Caco-2 (cell line): ENCODE results near the gene NSMCE3. TPM values are rescaled to one million over a fixed set of nuclear protein-coding genes. Genes with fewer than 3 reads are reported as not detected.

Experiments
- BruUV-seq: library from RNA; stranded (reverse); fragments of 400-500 nt; replicated peaks from 2 replicates; lab custom pipeline; 2021; lab: Mats Ljungman, UMichigan
- CTCF ChIA-PET: fragments of 300-600 bp; sonication (Branson Sonifier 250); formaldehyde crosslinking; loops from one replicate; lab custom pipeline; 2022; ENCODE audit warnings: antibody characterized with exemption; lab: Charles Lee
- POLR2A ChIA-PET: fragments of 300-600 bp; sonication (Branson Sonifier 250); formaldehyde crosslinking; loops from one replicate; lab custom pipeline; 2022; ENCODE audit warnings: antibody characterized with exemption; lab: Charles Lee
- DNase-seq, 2 experiments: peaks; one replicate each; pipeline versions ENCODE4 v3.0.0 to v3.0.0-alpha.2; 2020 to 2022
- H3K27me3 ChIP-seq: replicated peaks from 2 replicates; pipeline ENCODE4 v1.6.0; 2011; ENCODE audit warnings: low read length; ENCODE audit not compliant: control insufficient read depth, insufficient read depth
- H3K36me3 ChIP-seq: 2 replicates; pipeline ENCODE4 v1.5.1; 2011; ENCODE audit warnings: low read length; ENCODE audit not compliant: control insufficient read depth, insufficient read depth
- H3K4me1 ChIP-seq: fragments of 250-450 bp; sonication (Bioruptor Pico); 2 replicates; pipeline ENCODE4 v1.5.1; 2020; ENCODE audit warnings: mild to moderate bottlenecking
- H3K4me3 ChIP-seq: 2 replicates; pipeline ENCODE4 v1.5.1; 2011; ENCODE audit warnings: low read depth, mild to moderate bottlenecking, control low read depth, low read length
- H3K9me3 ChIP-seq: fragments of 250-450 bp; sonication (Bioruptor Pico); 2 replicates; pipeline ENCODE4 v1.5.1; 2020; ENCODE audit warnings: mild to moderate bottlenecking, moderate library complexity
- H3K27ac Mint-ChIP-seq: one replicate; pipeline ENCODE4 v1.8.0; 2022; ENCODE audit warnings: mixed read lengths; ENCODE audit not compliant: unreplicated experiment
- H3K27me3 Mint-ChIP-seq: one replicate; pipeline ENCODE4 v1.8.0; 2022; ENCODE audit warnings: mixed read lengths; ENCODE audit not compliant: insufficient read depth, unreplicated experiment
- H3K36me3 Mint-ChIP-seq: one replicate; pipeline ENCODE4 v1.8.0; 2022; ENCODE audit warnings: mild to moderate bottlenecking, mixed read lengths; ENCODE audit not compliant: insufficient read depth, unreplicated experiment
- H3K4me1 Mint-ChIP-seq: one replicate; pipeline ENCODE4 v1.8.0; 2022; ENCODE audit warnings: low read depth, mixed read lengths; ENCODE audit not compliant: unreplicated experiment
- H3K4me3 Mint-ChIP-seq: one replicate; pipeline ENCODE4 v1.8.0; 2022; ENCODE audit warnings: mild to moderate bottlenecking, moderate library complexity, mixed read lengths; ENCODE audit not compliant: unreplicated experiment
- H3K9me3 Mint-ChIP-seq: one replicate; pipeline ENCODE4 v1.8.0; 2022; ENCODE audit warnings: mixed read lengths; ENCODE audit not compliant: unreplicated experiment
- intact Hi-C: fragments of 100-400 bp; cut with micrococcal nuclease; formaldehyde crosslinking; loops from one replicate; pipeline ENCODE4 v1.10.0; 2022; ENCODE audit not compliant: unreplicated experiment
- total RNA-seq: library from RNA; stranded (reverse); gene quantifications from 2 replicates; pipeline ENCODE4 v1.2.3, GENCODE V29; 2022
- TF ChIP-seq, protein P1 (sequence below), 2 experiments: fragments of 200-600 bp in 1 of 2; IDR thresholded peaks; 1 replicate in 1 of 2; 2 replicates in 1 of 2; pipeline versions ENCODE4 v1.5.1 to v1.8.0; 2011 to 2022; ENCODE audit warnings: antibody characterized with exemption in 1 of 2, control low read depth in 1 of 2, inconsistent platforms in 1 of 2, low read depth in 1 of 2, low read length in 1 of 2, mild to moderate bottlenecking in 1 of 2, moderate library complexity in 1 of 2; ENCODE audit not compliant: insufficient read depth in 1 of 2, severe bottlenecking in 1 of 2, unreplicated experiment in 1 of 2

NSMCE3 gene
- total RNA-seq, 1 experiment from 2014 or later = 7.8 TPM

- TF ChIP-seq, protein P1, sequence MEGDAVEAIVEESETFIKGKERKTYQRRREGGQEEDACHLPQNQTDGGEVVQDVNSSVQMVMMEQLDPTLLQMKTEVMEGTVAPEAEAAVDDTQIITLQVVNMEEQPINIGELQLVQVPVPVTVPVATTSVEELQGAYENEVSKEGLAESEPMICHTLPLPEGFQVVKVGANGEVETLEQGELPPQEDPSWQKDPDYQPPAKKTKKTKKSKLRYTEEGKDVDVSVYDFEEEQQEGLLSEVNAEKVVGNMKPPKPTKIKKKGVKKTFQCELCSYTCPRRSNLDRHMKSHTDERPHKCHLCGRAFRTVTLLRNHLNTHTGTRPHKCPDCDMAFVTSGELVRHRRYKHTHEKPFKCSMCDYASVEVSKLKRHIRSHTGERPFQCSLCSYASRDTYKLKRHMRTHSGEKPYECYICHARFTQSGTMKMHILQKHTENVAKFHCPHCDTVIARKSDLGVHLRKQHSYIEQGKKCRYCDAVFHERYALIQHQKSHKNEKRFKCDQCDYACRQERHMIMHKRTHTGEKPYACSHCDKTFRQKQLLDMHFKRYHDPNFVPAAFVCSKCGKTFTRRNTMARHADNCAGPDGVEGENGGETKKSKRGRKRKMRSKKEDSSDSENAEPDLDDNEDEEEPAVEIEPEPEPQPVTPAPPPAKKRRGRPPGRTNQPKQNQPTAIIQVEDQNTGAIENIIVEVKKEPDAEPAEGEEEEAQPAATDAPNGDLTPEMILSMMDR (IDR thresholded peaks at IDR 0.05; ENCODE audit: insufficient read depth in 1 of 2, low read depth in 1 of 2, low read length in 1 of 2, severe bottlenecking in 1 of 2, unreplicated experiment in 1 of 2) = no peak
- POLR2A ChIA-PET = no interaction called here
- H3K4me3 Mint-ChIP-seq = no peak overlapping the region
- DNase-seq = no peak
- H3K4me1 Mint-ChIP-seq = no peaks in the 10 kb centered on the region
- Histone ChIP-seq H3K4me1 (no peaks in the 10 kb centered on the region), H3K4me3 (no peak overlapping the region), H3K9me3 (no peaks in the 10 kb centered on the region), H3K36me3 (no peaks in the 10 kb centered on the region), H3K27me3 (no peaks in the 10 kb centered on the region)
- H3K9me3 Mint-ChIP-seq = no peaks in the 10 kb centered on the region
- intact Hi-C loops = no loop called here
- H3K27me3 Mint-ChIP-seq = peaks cover 8% of the 10 kb centered on the region
- H3K27ac Mint-ChIP-seq = no peak overlapping the region
- H3K36me3 Mint-ChIP-seq = no peaks in the 10 kb centered on the region
- CTCF ChIA-PET = no interaction called here
- no TSS peak for BruUV-seq
Observed at GRCh38 chr15:29311696-29312095, 42.1 kb upstream of the NSMCE3 start.

DNA sequence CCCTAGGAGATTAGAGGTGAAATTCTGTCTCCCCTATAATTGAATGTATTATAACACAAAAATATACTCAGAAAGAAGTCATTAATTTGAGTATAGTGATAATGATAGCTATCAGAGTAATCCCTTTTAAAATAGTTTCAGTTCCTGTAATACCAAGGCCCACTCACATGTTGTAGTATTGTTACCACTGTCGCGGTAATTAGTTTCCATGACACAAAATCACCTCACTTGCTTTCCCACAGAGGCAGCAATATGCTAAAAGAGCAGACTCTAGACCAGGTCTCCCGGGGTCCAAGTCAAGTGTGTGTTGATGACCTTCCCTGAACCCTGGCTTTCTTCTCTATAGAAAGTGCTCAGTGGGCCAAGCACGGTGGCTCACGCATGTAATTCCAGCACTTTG is 39.5 kb upstream of the NSMCE3 start:
- no TSS peak for BruUV-seq
- Histone ChIP-seq H3K4me3 (no peak overlapping the region), H3K9me3 (no peaks in the 10 kb centered on the region), H3K4me1 (no peaks in the 10 kb centered on the region), H3K36me3 (no peaks in the 10 kb centered on the region), H3K27me3 (no peaks in the 10 kb centered on the region)
- intact Hi-C loops = no loop called here
- Mint-ChIP-seq H3K9me3 (no peaks in the 10 kb centered on the region), H3K36me3 (no peaks in the 10 kb centered on the region), H3K27me3 (peaks cover 23% of the 10 kb centered on the region), H3K4me3 (no peak overlapping the region), H3K4me1 (no peaks in the 10 kb centered on the region), H3K27ac (no peak overlapping the region)
- DNase-seq = no peak
- ChIA-PET CTCF (no interaction called here), POLR2A (no interaction called here)
- TF ChIP-seq, protein P1 (IDR thresholded peaks at IDR 0.05; ENCODE audit: insufficient read depth in 1 of 2, low read depth in 1 of 2, low read length in 1 of 2, severe bottlenecking in 1 of 2, unreplicated experiment in 1 of 2) = no peak

- intact Hi-C loops = no loop called here
- no peaks in the 10 kb centered on the region for H3K36me3 Mint-ChIP-seq
- CTCF ChIA-PET = no interaction called here
Observed at GRCh38 chr15:29308299-29308698, 38.7 kb upstream of the NSMCE3 start.

More at GRCh38 chr15:29308299-29308698, 38.7 kb upstream of the NSMCE3 start:
- Histone ChIP-seq H3K4me3 (no peak overlapping the region), H3K36me3 (no peaks in the 10 kb centered on the region), H3K27me3 (no peaks in the 10 kb centered on the region), H3K4me1 (no peaks in the 10 kb centered on the region), H3K9me3 (no peaks in the 10 kb centered on the region)
- Mint-ChIP-seq H3K4me1 (no peaks in the 10 kb centered on the region), H3K27ac (no peak overlapping the region), H3K9me3 (no peaks in the 10 kb centered on the region), H3K27me3 (peaks cover 24% of the 10 kb centered on the region), H3K4me3 (no peak overlapping the region)
- no peak for DNase-seq
- BruUV-seq = no TSS peak
- TF ChIP-seq, protein P1 (IDR thresholded peaks at IDR 0.05; ENCODE audit: insufficient read depth in 1 of 2, low read depth in 1 of 2, low read length in 1 of 2, severe bottlenecking in 1 of 2, unreplicated experiment in 1 of 2) = no peak
- POLR2A ChIA-PET = no interaction called here
